ENCODE data around the gene CLRN3.

The CLRN3 gene

GRCh38 chr10:127918572-127918971, 25.8 kb upstream of the CLRN3 start:
- H3K27ac ChIP-seq: no peak overlapping the region
- TF ChIP-seq CTCF (conservative IDR thresholded peaks at IDR 0.05): no peak
- no peak for TF ChIP-seq ZFX (IDR thresholded peaks at IDR 0.05)

GRCh38 chr10:127916826-127917225, 24.1 kb upstream of the CLRN3 start:
- H3K27ac ChIP-seq: no peak overlapping the region
- TF ChIP-seq ZFX (IDR thresholded peaks at IDR 0.05) (no peak), CTCF (conservative IDR thresholded peaks at IDR 0.05) (no peak)

DNA sequence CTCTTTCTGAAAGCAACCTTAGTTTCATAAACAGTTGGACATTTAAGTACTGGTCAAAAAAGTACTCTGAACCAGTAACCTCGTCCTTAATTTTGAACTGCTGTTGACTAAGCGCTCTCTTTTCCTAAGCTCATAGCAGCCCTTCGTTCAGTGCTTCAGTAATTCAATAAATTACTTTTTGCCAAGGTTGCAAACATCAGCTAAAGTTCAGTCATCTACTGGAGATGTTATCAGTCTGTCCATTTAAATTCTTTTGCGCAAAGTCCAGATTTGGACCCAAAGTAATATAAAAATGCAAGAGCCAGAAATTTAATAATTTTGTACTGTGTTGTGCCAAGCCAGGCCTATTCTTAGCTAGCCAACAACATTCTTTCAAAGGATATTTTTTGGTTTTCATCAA, 22.6 kb upstream of the CLRN3 start:
- H3K27ac ChIP-seq: no peak overlapping the region
- TF ChIP-seq ZFX (IDR thresholded peaks at IDR 0.05) (no peak), CTCF (conservative IDR thresholded peaks at IDR 0.05) (no peak)

GRCh38 chr10:127913368-127913759, 20.6 kb upstream of the CLRN3 start:
- TF ChIP-seq ZFX (IDR thresholded peaks at IDR 0.05) (no peak), CTCF (conservative IDR thresholded peaks at IDR 0.05) (no peak)
- no peak overlapping the region for H3K27ac ChIP-seq

DNA sequence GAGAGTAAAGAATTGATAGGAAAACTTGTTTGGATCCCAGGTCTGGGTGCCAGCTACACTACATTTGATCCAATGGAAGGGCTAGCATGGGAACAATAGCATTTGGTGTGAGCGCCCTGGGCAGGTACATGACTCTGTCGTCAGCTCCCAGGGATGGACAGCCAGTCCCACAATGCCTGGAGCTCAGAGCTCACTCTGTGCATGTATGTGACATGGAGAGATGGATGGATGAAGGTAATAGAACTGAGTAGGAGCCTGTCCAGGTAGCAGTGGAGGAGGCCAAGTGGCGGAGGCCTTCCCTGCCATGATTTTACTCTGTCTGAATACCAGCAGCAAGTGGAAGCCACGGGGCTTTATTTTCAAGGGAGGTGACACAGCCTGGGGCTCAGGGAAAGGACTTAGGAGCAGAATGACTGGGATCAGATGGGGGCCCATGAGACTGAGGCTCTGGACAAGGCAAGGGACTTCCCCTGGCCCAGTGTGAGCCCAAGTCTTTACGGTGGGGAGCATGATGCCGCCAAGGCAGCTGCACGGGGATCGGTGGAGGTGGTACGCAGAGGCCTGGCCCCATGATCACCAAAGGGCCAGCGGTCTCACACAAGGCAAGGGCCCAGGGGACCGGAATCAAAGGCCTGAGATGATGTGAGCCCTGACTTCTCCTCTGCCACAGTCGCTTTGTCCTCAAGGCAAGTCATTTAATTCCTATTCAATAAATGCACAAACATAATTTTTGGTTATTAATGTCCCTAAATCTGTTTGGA, 20.0 kb upstream of the CLRN3 start:
- TF ChIP-seq CTCF (conservative IDR thresholded peaks at IDR 0.05) (no peak), ZFX (IDR thresholded peaks at IDR 0.05) (no peak)
- H3K27ac ChIP-seq: no peak overlapping the region

DNA sequence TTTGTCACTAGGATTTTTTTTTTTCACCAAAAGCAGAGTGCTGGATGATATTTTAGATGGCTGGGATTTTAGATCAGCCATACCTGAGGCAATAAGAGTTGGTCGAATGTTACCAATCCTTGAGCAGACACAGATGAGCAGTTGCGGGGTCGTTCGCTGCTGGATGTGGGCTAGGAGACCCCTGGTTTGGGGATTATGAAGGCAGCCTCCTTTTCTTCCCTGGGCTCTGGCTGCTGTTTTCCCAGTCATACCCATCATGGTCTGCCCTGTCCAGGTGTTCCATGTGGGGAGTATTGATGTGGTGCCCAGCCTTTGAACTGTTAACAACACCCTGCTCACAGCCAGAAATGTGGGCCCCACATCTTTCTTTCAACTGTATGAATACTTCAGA, 19.1 kb upstream of the CLRN3 start:
- no peak for TF ChIP-seq CTCF (conservative IDR thresholded peaks at IDR 0.05)
- no peak for TF ChIP-seq ZFX (IDR thresholded peaks at IDR 0.05)

DNA sequence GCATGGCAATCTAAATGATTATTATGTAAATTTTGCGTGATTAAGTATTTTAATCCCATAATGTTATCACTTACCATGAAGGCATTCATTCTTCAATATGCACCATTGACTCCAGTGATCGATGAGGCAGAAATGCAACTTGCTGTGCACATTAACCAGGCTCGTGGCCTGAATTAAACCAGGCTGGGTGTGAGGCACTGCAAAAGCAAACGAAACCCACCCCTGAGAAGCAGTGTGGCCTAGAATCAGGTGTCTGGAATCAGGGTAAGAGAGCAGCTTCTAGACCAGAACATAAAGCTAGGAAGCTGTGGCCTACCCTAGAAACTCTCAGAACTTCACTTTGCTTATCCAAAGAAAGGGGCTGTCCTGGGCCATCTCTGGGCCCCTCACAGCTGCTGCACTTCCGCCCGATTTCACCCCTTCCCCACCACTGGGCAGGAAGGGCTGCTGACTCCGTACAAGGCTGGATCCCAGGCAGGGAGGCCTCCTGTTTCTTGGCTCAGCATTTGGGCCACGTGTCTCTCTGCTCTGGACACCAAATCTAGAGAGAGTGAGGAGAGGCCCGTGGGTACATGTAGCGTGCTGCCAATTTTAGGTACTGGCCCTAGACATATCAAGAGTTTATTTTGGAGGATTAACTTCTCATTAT, 18.6 kb upstream of the CLRN3 start:
- H3K27ac ChIP-seq: no peak overlapping the region
- TF ChIP-seq ZFX (IDR thresholded peaks at IDR 0.05) (no peak), CTCF (conservative IDR thresholded peaks at IDR 0.05) (no peak)

More for the DNA sequence above, 19.1 kb upstream of the CLRN3 start:
- H3K27ac ChIP-seq: no peak overlapping the region
